Fibroblast of lung (primary cell): ENCODE data around the gene PACSIN2.

ENCODE experiments used
- EZH2 ChIP-seq: IDR thresholded peaks from 2 replicates; pipeline ENCODE4 v1.5.1; 2012; ENCODE audit warnings: low read length, control low read depth, mild to moderate bottlenecking; ENCODE audit errors: missing control alignments
- TF ChIP-seq, protein P1 (sequence below), 2 donors: IDR thresholded peaks in 1 of 2; conservative IDR thresholded peaks in 1 of 2; 1 replicate in 1 of 2; 2 replicates in 1 of 2; pipeline ENCODE4 v1.5.1; 2011 to 2012; ENCODE audit warnings: low read length in 2 of 2, control low read depth in 1 of 2, inconsistent platforms in 1 of 2, low read depth in 1 of 2, mild to moderate bottlenecking in 1 of 2

DNA sequence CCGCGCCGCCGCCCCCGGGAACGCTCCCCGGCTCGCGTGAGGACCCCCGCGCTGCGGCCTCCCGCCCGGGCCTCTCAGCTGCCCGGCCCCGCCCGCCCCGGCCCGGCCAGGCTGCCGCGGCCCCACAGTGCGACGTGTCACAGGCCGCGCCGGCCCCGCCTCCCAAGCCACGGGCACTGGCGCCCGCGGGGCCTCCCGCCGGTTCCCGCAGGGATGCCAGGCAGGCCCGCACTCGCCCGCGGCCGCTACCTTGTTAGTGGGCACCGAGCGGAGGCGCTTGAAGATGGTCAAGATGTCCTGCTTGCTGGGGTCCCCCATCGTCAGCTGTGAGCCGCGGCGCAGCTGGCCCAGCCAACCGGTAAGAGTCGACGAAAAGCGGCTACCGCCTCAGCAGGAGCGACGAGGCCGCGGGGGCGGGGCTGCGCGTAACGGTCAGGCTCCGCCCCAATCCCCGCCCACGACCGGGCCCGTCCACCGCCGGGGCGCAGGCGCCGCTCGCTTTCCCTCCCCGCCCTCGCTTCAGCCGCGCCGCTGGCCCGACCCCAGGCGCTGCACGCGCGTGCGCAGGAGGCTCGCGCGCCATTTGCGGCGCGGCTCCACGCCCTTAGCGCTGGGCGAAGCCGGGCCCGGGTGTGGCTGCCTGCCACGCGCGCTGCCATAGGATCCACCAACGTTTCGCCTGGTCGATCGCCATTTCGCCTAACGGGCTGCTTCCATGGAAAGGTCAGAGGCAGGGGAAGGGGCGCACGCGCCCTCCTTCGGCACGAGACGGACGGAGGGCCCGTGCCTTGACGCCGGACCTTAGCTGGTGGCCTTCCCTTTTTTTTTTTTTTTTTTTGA, 157.9 kb downstream of the PACSIN2 start, which contains the start of gene ARFGAP3:
- no peak for TF ChIP-seq EZH2
- TF ChIP-seq, protein P1, sequence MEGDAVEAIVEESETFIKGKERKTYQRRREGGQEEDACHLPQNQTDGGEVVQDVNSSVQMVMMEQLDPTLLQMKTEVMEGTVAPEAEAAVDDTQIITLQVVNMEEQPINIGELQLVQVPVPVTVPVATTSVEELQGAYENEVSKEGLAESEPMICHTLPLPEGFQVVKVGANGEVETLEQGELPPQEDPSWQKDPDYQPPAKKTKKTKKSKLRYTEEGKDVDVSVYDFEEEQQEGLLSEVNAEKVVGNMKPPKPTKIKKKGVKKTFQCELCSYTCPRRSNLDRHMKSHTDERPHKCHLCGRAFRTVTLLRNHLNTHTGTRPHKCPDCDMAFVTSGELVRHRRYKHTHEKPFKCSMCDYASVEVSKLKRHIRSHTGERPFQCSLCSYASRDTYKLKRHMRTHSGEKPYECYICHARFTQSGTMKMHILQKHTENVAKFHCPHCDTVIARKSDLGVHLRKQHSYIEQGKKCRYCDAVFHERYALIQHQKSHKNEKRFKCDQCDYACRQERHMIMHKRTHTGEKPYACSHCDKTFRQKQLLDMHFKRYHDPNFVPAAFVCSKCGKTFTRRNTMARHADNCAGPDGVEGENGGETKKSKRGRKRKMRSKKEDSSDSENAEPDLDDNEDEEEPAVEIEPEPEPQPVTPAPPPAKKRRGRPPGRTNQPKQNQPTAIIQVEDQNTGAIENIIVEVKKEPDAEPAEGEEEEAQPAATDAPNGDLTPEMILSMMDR (conservative IDR thresholded peaks at IDR 0.05 in 1 of 2, IDR thresholded peaks at IDR 0.05 in 1 of 2; ENCODE audit: low read depth in 1 of 2, low read length in 2 of 2): no peak
